Fibroblast of peridontal ligament (primary cell): ENCODE measurements around the gene MYL5.
A peak's percentile ranks its signal among the peaks of the same experiment; 100 is the strongest.
"Not testable (repeated sequence)": the region's sequence is repeated elsewhere in the genome, so short reads cannot be mapped to it uniquely, and the experiment has no call there.

Experiments used
- DNase-seq: peaks from one replicate; pipeline ENCODE4 v3.0.0-alpha.2; 2010; ENCODE audit errors: extremely low read depth

Gene MYL5

DNA sequence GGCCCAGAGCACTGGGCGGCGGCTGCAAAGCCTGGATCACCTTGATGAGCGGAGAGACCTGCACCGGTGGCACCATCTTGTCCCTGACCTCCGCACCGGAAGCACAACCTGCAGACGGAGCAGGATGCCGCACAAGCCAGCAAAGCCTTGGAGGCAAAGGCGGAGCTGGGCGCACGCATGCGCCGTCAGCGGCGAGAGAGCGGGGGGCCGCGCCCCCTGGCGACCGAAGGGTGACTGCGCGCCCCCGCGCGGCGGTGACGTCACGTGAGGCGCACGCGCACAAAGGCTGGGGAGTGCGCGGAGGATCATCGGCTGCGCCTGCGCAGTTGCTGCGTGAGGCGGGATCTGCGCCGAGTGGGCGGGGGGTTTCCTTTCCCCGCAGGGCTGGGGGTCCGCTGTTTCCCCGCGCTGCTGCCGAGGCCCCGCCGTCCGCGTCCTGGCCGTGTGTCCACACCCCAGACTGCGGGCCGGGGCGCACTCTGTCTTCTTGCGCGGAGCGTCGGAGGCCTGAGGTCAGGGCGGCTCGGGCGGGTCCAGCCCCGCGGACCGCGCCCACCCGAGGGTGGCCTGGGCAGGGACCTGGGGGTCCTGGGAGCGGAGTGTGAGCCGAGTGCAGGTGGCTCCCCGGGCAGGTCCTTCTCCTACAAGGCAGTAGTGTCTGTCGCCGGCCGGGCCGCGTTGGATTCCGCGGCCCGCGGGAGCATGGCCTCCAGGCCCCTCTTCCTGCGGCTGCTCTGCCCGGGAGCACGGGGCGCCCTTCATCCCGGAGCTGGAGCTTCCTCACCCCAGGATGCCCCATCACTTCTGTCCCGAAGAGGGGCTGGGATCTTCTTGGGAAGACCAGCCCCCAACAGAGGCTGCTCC is at the start of gene MYL5, which contains the start of gene ATP5ME:
MYL5 (plus strand) TSS at position 371 of the 864 bp plus-strand sequence. CDS start 3,485 bp downstream, outside the sequence.
ATP5ME (minus strand) TSS at position 105 of the 864 bp plus-strand sequence; CDS start at position 76, 29 bp downstream.
- peak; percentile 94 for DNase-seq

GRCh38 chr4:624705-625590 is 49.4 kb upstream of the MYL5 start, which contains the start of gene PDE6B:
Gene PDE6B, plus strand, starts transcription at chr4:625573. Its CDS starts 54 bp downstream, at chr4:625627.
- no peak for DNase-seq

DNA sequence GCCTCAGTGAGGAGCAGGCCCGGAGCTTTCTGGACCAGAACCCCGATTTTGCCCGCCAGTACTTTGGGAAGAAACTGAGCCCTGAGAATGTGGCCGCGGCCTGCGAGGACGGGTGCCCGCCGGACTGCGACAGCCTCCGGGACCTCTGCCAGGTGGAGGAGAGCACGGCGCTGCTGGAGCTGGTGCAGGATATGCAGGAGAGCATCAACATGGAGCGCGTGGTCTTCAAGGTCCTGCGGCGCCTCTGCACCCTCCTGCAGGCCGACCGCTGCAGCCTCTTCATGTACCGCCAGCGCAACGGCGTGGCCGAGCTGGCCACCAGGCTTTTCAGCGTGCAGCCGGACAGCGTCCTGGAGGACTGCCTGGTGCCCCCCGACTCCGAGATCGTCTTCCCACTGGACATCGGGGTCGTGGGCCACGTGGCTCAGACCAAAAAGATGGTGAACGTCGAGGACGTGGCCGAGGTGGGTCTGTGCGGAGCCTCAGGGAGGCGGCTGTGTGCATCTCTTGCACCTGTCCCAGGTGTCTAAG is 48.6 kb upstream of the MYL5 start:
- no peak for DNase-seq

- no peak for DNase-seq
Measured at GRCh38 chr4:626201-627091, 47.9 kb upstream of the MYL5 start.

GRCh38 chr4:627347-628125 is 46.8 kb upstream of the MYL5 start:
- DNase-seq = no peak

DNA sequence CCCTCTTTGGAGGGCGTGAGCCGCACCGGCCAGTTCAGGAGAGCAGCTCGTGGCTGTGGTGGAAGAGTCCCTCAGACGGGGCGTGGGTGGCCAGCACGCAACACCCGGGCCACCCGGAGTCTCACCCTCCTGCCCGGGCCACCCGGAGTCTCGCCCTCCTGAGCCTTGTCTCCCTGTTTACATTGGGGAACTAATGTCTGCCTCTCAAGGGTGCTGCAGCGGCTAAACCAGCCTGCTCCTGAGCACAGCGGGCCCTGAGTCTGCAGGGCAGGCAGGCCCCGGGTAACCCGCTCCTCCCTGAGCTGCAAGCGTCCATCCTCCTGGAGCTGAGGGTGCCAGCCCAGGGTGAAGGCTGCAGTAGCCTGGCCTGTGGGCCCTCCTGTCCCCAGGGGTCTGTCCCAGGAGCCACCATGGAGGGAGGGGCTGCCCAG is 46.0 kb upstream of the MYL5 start:
- no peak for DNase-seq

GRCh38 chr4:628821-629635 is 45.3 kb upstream of the MYL5 start:
- DNase-seq = no peak

DNA sequence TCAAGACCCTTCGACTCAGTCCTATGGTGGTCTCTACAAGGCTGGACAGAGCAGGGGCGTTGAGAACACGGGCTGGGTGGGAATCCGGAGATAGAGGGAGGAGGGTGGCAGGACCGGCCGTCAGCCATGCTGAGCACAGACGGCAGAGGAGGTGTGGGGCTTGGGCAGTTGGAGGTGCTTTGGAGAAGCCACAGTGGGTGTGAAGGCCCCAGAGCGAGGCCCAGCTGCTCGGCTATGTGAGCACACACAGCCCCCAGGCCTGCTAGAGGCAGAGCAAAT is 44.8 kb upstream of the MYL5 start:
- DNase-seq = no peak

DNA sequence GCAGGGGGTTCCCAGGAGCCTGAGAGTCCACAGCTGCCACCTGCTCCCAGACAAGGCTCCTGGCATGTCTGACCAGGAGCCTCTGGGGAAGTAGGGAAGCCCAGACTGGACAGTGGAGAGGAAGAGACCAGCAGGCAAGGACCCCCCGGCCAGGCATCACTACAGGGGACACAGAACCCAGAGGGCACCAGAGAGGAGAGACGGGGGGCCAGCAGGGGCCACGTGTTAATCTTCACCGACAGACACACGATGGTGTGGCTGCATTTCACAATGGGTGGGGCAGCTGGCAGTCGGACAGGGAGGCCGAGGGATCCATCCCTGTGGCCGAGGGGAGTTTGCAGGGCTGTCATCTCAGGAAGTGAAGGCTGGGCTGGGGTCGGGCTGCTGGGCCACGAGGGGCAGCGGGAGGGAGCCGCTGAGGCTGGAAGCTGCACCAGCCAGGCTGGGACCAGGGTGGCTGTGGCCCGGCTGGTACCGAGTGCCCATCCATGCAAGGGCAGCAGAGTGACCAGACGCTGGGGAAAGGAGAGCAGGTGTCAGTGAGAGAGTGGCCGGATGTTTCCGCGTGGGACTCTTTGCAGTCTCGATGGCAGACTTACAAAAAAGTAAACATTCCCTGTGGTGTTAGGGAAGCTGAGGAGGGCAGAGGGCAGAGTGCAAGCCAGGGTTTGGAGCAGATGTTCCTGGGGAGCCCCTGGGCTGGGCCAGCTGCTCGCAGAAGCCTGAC is 44.3 kb upstream of the MYL5 start:
- DNase-seq = no peak

DNA sequence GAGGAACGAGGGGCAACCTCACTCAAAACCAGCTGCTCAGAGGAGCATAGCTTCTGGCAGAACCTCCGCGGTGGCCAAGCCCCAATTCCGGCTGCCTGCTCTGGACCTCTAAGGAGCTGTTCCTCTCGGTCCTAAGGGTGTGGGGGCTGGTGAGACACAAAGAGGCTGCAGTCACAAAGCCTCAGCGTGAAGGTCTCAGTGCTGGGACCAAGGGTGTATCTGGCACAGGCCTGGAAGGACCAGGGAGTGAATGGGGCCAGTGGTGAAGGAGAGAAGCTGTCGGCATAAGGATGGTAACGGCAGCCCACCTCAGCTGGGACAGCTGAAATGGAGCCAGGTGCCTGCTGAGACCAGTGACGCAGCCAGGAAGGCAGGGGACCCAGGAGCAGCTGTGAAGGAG is 43.7 kb upstream of the MYL5 start:
- no peak for DNase-seq

GRCh38 chr4:632196-632790 is 42.0 kb upstream of the MYL5 start:
- DNase-seq = no peak

- no peak for DNase-seq
Measured at GRCh38 chr4:632926-633325, 41.4 kb upstream of the MYL5 start.

GRCh38 chr4:633406-633805 is 40.9 kb upstream of the MYL5 start:
- no peak for DNase-seq

DNA sequence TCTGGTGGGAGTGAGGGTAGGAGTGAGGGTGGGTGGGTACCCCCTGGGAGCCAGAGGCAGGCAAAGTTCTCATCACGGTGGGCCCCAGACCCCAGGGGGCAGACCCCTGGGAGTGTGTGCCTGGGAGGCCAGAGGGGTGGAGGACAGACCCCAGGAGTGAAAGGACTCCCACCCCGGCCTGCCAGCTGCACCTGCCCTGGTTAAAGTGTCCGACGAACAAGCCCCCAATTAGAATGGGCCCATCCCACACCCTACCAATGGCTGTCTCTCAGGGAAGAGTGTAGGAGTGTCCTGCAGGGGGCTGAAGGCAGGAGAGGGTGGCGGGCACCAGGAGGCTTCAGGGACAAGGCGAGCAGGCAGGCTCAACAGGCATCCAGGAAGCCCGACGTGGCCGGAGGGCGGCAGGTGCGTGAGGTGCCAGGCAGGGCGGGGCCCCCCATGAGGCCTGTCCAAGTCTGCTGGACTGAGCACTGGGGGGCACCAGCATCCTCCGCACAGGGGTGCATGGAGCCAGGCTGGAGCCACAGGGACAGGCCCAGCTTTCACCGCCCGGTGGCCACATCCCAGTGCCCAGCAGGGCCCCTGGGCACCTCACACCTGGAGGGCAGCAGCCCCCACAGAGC is 40.3 kb upstream of the MYL5 start:
- no peak for DNase-seq

DNA sequence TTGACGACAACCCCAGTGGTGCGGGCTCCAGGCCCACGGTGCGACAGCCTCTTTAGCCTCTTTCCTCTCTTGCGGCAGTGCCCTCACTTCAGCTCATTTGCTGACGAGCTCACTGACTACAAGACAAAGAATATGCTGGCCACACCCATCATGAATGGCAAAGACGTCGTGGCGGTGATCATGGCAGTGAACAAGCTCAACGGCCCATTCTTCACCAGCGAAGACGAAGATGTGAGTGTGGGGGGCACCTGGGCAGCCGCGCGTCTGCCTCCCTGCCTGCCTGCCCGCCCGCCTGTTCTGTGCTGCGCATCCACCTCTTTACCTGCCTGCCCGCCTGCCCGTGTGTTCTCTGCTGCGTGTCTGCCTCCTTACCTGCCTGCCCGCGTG is 39.8 kb upstream of the MYL5 start:
- DNase-seq = no peak

- DNase-seq = not testable (repeated sequence)
Measured at GRCh38 chr4:635066-635835, 39.1 kb upstream of the MYL5 start.

DNA sequence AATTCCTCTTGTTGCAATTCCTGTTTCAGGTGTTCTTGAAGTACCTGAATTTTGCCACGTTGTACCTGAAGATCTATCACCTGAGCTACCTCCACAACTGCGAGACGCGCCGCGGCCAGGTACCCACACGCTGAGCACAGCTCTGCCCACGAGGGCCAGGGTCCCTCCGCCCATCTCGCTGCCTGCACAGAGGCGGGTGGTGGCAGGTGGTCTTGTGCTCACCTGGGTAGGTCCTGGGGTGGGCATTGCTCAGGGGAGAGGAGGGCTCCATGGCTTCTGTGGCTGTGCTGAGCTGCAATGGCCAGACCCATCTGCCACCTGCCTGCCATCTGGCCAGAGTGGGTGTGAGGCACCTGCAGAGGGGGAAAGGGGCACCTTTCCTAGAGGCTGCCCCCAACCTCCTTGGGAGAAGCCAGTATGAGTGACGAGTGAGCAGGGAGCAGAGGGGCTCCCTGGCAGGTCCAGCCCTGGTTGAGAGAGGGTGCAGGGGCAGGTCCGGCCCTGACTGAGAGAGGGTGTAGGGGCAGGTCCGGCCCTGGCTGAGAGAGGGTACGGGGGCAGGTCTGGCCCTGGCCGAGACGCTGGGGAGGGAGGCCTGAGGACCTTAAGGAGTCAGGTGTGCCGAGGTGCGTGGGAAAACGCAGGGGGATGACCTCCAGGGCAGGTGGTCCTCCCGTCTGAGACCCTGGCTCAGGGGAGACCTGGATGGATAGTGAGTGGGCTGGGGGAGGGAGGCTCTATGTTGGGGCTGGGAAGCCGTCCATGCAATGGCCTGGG is 38.3 kb upstream of the MYL5 start:
- DNase-seq = no peak
